ENCODE data around the gene ARMC8.

The ARMC8 gene

GRCh38 chr3:138157743-138158142 lies 29.4 kb upstream of the ARMC8 start:
- DNase-seq (ENCODE audit: low read depth): no peak
- TF ChIP-seq, protein P1, sequence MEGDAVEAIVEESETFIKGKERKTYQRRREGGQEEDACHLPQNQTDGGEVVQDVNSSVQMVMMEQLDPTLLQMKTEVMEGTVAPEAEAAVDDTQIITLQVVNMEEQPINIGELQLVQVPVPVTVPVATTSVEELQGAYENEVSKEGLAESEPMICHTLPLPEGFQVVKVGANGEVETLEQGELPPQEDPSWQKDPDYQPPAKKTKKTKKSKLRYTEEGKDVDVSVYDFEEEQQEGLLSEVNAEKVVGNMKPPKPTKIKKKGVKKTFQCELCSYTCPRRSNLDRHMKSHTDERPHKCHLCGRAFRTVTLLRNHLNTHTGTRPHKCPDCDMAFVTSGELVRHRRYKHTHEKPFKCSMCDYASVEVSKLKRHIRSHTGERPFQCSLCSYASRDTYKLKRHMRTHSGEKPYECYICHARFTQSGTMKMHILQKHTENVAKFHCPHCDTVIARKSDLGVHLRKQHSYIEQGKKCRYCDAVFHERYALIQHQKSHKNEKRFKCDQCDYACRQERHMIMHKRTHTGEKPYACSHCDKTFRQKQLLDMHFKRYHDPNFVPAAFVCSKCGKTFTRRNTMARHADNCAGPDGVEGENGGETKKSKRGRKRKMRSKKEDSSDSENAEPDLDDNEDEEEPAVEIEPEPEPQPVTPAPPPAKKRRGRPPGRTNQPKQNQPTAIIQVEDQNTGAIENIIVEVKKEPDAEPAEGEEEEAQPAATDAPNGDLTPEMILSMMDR (IDR thresholded peaks at IDR 0.05; ENCODE audit: low read depth, low read length, missing control alignments): no peak
- no peak overlapping the region for H3K4me3 ChIP-seq (ENCODE audit: low read depth, low read length)

DNA sequence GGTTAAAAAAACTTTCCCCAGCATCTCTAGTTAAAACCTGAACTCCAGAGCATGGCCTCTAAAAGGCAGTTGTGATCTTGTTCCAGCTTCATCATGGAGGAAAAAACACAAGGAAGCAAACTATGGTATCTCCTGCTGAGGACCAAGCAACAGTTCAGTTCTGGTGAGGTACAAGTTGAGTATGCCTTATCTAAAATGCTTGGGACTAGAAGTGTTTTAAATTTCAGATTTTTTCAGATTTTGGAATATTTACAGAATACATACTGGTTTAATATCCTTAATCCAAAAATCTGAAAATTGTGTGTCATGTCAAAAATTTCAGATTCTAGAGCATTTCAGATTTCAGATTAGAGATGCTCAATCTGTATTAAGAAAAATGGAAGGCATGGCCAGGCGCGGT lies 22.0 kb upstream of the ARMC8 start:
- H3K4me3 ChIP-seq (ENCODE audit: low read depth, low read length): no peak overlapping the region
- TF ChIP-seq, protein P1 (IDR thresholded peaks at IDR 0.05; ENCODE audit: low read depth, low read length, missing control alignments): no peak
- DNase-seq (ENCODE audit: low read depth): no peak

DNA sequence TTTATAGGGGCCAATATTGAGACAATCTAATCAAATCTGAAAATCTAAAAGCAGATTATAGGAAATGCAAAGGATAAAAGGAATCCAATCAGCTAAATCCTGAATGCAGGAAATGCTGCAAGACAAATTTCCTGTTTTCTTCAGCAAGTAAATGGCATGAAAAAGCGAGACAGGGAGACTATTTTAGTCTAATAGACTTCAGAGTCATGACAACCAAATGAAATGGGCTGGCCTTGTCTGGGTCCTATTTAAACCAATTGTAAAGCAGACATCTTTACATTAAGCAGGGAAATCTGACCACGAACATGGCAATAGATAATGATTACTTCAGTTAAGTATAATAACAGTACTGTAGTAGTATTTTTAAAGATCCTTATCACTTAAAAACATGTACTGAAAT lies 14.5 kb upstream of the ARMC8 start:
- H3K4me3 ChIP-seq (ENCODE audit: low read depth, low read length): no peak overlapping the region
- TF ChIP-seq, protein P1 (IDR thresholded peaks at IDR 0.05; ENCODE audit: low read depth, low read length, missing control alignments): no peak
- no peak for DNase-seq (ENCODE audit: low read depth)

GRCh38 chr3:138173769-138174420 lies 13.2 kb upstream of the ARMC8 start:
- DNase-seq (ENCODE audit: low read depth): no peak
- TF ChIP-seq, protein P1 (IDR thresholded peaks at IDR 0.05; ENCODE audit: low read depth, low read length, missing control alignments): no peak

GRCh38 chr3:138174421-138175131 lies 12.5 kb upstream of the ARMC8 start, which contains the start of gene DBR1:
Gene DBR1, minus strand, starts transcription at chr3:138174921. Its CDS starts 126 bp downstream, at chr3:138174795.
- TF ChIP-seq, protein P1 (IDR thresholded peaks at IDR 0.05; ENCODE audit: low read depth, low read length, missing control alignments): no peak
- peak within 1 kb of the TSS; percentile 78 for H3K4me3 ChIP-seq (ENCODE audit: low read depth, low read length)
- peak; percentile 70 for DNase-seq (ENCODE audit: low read depth)

More at GRCh38 chr3:138173769-138174420, 13.2 kb upstream of the ARMC8 start:
- peak overlapping the region; percentile 78 for H3K4me3 ChIP-seq (ENCODE audit: low read depth, low read length)

DNA sequence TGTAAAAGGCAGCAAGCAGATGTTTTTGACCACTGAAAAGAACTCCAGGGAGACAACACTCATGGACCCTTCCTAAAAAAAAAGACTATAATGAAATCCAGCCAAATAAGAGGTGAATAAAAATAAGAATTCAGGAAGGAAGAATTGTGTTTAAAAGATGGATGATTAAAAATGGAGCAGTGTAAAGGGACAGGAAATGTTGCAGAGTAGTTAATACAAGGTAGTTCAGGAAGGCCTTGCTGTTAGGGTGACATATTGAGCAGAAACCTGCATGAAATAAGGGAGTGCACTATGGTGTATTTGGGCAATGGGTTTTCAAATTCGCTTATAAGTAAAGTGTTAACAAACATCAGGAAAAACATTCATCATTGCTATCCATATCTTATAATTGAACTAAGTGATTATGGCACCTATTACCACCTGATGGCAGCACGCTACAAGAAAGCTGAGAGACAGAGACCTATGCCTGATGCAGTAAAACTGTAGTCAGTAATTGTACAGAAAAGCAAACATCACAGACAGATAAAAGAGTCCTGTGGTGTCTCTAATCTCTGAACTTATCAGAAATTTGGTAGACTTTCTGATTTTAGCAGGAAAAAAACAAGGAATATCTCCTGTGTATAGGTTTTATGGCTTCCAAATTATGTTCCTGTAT lies 6.6 kb upstream of the ARMC8 start:
- TF ChIP-seq, protein P1 (IDR thresholded peaks at IDR 0.05; ENCODE audit: low read depth, low read length, missing control alignments): peak; percentile 42
- H3K4me3 ChIP-seq (ENCODE audit: low read depth, low read length): no peak overlapping the region
- DNase-seq (ENCODE audit: low read depth): no peak

Data from GM12864 (cell line).